Activated CD4-positive, alpha-beta memory T cell treated with anti-CD3 and anti-CD28 coated beads for 36 hours (primary cell): ENCODE results near the gene SNAI3. TPM values are rescaled to one million over a fixed set of nuclear protein-coding genes. Genes with fewer than 3 reads are reported as not detected.
A peak's percentile ranks its signal among the peaks of the same experiment; 100 is the strongest.
"Not testable (repeated sequence)": the region's sequence is repeated elsewhere in the genome, so short reads cannot be mapped to it uniquely, and the experiment has no call there.

Source experiments
- CTCF ChIA-PET: fragments of 350-600 bp; sonication (Branson Sonifier 250); formaldehyde crosslinking; loops from one replicate; lab custom pipeline; 2021; ENCODE audit warnings: antibody characterized with exemption, inconsistent platforms; lab: Charles Lee
- POLR2A ChIA-PET: fragments of 350-600 bp; sonication (Branson Sonifier 250); formaldehyde crosslinking; loops from one replicate; lab custom pipeline; 2021; ENCODE audit warnings: antibody characterized with exemption; lab: Charles Lee
- DNase-seq: peaks from one replicate; pipeline ENCODE4 v3.0.0-alpha.2; 2020
- H3K27ac Mint-ChIP-seq: one replicate; pipeline ENCODE4 v1.8.0; 2021; ENCODE audit warnings: mixed read lengths
- H3K27me3 Mint-ChIP-seq: one replicate; pipeline ENCODE4 v1.8.0; 2021; ENCODE audit warnings: mixed read lengths
- H3K36me3 Mint-ChIP-seq: one replicate; pipeline ENCODE4 v1.8.0; 2021; ENCODE audit warnings: mixed read lengths
- H3K4me1 Mint-ChIP-seq: one replicate; pipeline ENCODE4 v1.8.0; 2021; ENCODE audit warnings: low read depth, mixed read lengths
- H3K4me3 Mint-ChIP-seq: one replicate; pipeline ENCODE4 v1.8.0; 2021; ENCODE audit warnings: mild to moderate bottlenecking, mixed read lengths
- H3K9me3 Mint-ChIP-seq: one replicate; pipeline ENCODE4 v1.8.0; 2021; ENCODE audit warnings: mixed read lengths
- intact Hi-C: fragments of 100-400 bp; cut with micrococcal nuclease; formaldehyde crosslinking; loops from one replicate; pipeline ENCODE4 v1.15.1; 2023
- total RNA-seq, 2 experiments: library from RNA; stranded (reverse); gene quantifications; one replicate each; pipeline ENCODE4 v1.2.3, GENCODE V29; 2021

The SNAI3 gene
- total RNA-seq, 2 experiments from 2014 or later, result 5.5 to 5.8 TPM

- H3K27me3 Mint-ChIP-seq, result no peaks in the 10 kb centered on the region
- H3K36me3 Mint-ChIP-seq, result peaks cover 3% of the 10 kb centered on the region
- H3K27ac Mint-ChIP-seq, result no peak overlapping the region
- no peak overlapping the region for H3K4me3 Mint-ChIP-seq
- ChIA-PET CTCF (no interaction called here), POLR2A (no interaction called here)
- H3K9me3 Mint-ChIP-seq, result no peaks in the 10 kb centered on the region
- DNase-seq, result no peak
- intact Hi-C loops, result no loop called here
- no peaks in the 10 kb centered on the region for H3K4me1 Mint-ChIP-seq
Observed at GRCh38 chr16:88673716-88674379, 12.5 kb downstream of the SNAI3 start.

- no peak overlapping the region for H3K27ac Mint-ChIP-seq
- no peaks in the 10 kb centered on the region for H3K9me3 Mint-ChIP-seq
- ChIA-PET CTCF (interaction anchor here (0.7 to 1.4 kb wide), 3 partner anchors 7 to 65 kb away, joined by 3 read pairs; no protein-coding TSS in a partner anchor), POLR2A (no interaction called here)
- no peak for DNase-seq
- H3K4me1 Mint-ChIP-seq, result no peaks in the 10 kb centered on the region
- H3K27me3 Mint-ChIP-seq, result no peaks in the 10 kb centered on the region
- peaks cover 5% of the 10 kb centered on the region for H3K36me3 Mint-ChIP-seq
- intact Hi-C loops, result no loop called here
- H3K4me3 Mint-ChIP-seq, result no peak overlapping the region
Observed at GRCh38 chr16:88672776-88673175, 13.5 kb downstream of the SNAI3 start.

GRCh38 chr16:88671806-88672205, 14.5 kb downstream of the SNAI3 start:
- Mint-ChIP-seq H3K27ac (no peak overlapping the region), H3K9me3 (no peaks in the 10 kb centered on the region), H3K27me3 (no peaks in the 10 kb centered on the region), H3K36me3 (peaks cover 6% of the 10 kb centered on the region), H3K4me3 (no peak overlapping the region), H3K4me1 (no peaks in the 10 kb centered on the region)
- CTCF ChIA-PET, result interaction anchor here (0.9 to 1.4 kb wide), 2 partner anchors 8 to 66 kb away, joined by 3 read pairs; no protein-coding TSS in a partner anchor
- POLR2A ChIA-PET, result no interaction called here
- DNase-seq, result no peak
- intact Hi-C loops, result no loop called here

GRCh38 chr16:88669980-88670379, 16.3 kb downstream of the SNAI3 start:
- Mint-ChIP-seq H3K4me1 (peaks cover 2% of the 10 kb centered on the region), H3K27ac (no peak overlapping the region), H3K4me3 (no peak overlapping the region), H3K27me3 (no peaks in the 10 kb centered on the region), H3K9me3 (no peaks in the 10 kb centered on the region), H3K36me3 (peaks cover 6% of the 10 kb centered on the region)
- intact Hi-C loops, result no loop called here
- ChIA-PET POLR2A (interaction anchor here (0.7 kb wide), 1 partner anchor 355 kb away, joined by 3 read pairs; no protein-coding TSS in a partner anchor), CTCF (interaction anchor here (1.2 kb wide), 1 partner anchor 11 kb away, joined by 4 read pairs; no protein-coding TSS in a partner anchor)
- DNase-seq, result no peak

GRCh38 chr16:88669493-88669892, 16.8 kb downstream of the SNAI3 start:
- H3K27me3 Mint-ChIP-seq, H3K4me3 Mint-ChIP-seq, H3K4me1 Mint-ChIP-seq, DNase-seq, H3K27ac Mint-ChIP-seq, H3K36me3 Mint-ChIP-seq, POLR2A ChIA-PET, intact Hi-C loops, H3K9me3 Mint-ChIP-seq: not testable (repeated sequence)
- CTCF ChIA-PET, result interaction anchor here (1.2 kb wide), 1 partner anchor 11 kb away, joined by 4 read pairs; no protein-coding TSS in a partner anchor

GRCh38 chr16:88667461-88667860, 18.8 kb downstream of the SNAI3 start:
- intact Hi-C loops, result no loop called here
- ChIA-PET CTCF (no interaction called here), POLR2A (no interaction called here)
- Mint-ChIP-seq H3K27me3 (no peaks in the 10 kb centered on the region), H3K27ac (no peak overlapping the region), H3K4me1 (peaks cover 6% of the 10 kb centered on the region), H3K4me3 (no peak overlapping the region), H3K36me3 (peaks cover 4% of the 10 kb centered on the region), H3K9me3 (no peaks in the 10 kb centered on the region)
- no peak for DNase-seq

GRCh38 chr16:88665570-88665969, 20.7 kb downstream of the SNAI3 start:
- no peak overlapping the region for H3K4me3 Mint-ChIP-seq
- DNase-seq, result no peak
- peaks cover 17% of the 10 kb centered on the region for H3K4me1 Mint-ChIP-seq
- intact Hi-C loops, result no loop called here
- H3K36me3 Mint-ChIP-seq, result peaks cover 4% of the 10 kb centered on the region
- CTCF ChIA-PET, result interaction anchor here (1.0 to 1.4 kb wide), 4 partner anchors 16 to 32 kb away, joined by 3 to 4 read pairs (median 4); partner anchors contain the start of gene SNAI3
- H3K9me3 Mint-ChIP-seq, result no peaks in the 10 kb centered on the region
- POLR2A ChIA-PET, result interaction anchor here (1.3 kb wide), 1 partner anchor 21 kb away, joined by 4 read pairs; the partner anchor contains the start of gene SNAI3
- no peak overlapping the region for H3K27ac Mint-ChIP-seq
- H3K27me3 Mint-ChIP-seq, result no peaks in the 10 kb centered on the region

GRCh38 chr16:88665148-88665547, 21.2 kb downstream of the SNAI3 start:
- intact Hi-C loops, result no loop called here
- Mint-ChIP-seq H3K4me3 (peak overlapping the region; percentile 47), H3K27ac (no peak overlapping the region), H3K36me3 (peaks cover 4% of the 10 kb centered on the region), H3K9me3 (no peaks in the 10 kb centered on the region), H3K27me3 (no peaks in the 10 kb centered on the region), H3K4me1 (peaks cover 17% of the 10 kb centered on the region)
- DNase-seq, result no peak
- ChIA-PET POLR2A (interaction anchor here (1.3 kb wide), 1 partner anchor 22 kb away, joined by 4 read pairs; the partner anchor contains the start of gene SNAI3), CTCF (interaction anchor here (1.0 to 1.4 kb wide), 4 partner anchors 16 to 32 kb away, joined by 3 to 4 read pairs (median 4); partner anchors contain the start of gene SNAI3)

GRCh38 chr16:88662843-88663606, 23.3 kb downstream of the SNAI3 start, which contains the start of gene MVD:
MVD (minus strand) TSS chr16:88663091; CDS start chr16:88663080, 11 bp downstream.
- H3K27ac Mint-ChIP-seq, result peak within 1 kb of the TSS; percentile 86
- peaks cover 17% of the 10 kb centered on the region for H3K4me1 Mint-ChIP-seq
- peak within 1 kb of the TSS; percentile 91 for H3K4me3 Mint-ChIP-seq
- CTCF ChIA-PET, result interaction anchor here (1.0 kb wide), 1 partner anchor 43 kb away, joined by 3 read pairs; no protein-coding TSS in a partner anchor
- H3K9me3 Mint-ChIP-seq, result no peaks in the 10 kb centered on the region
- POLR2A ChIA-PET, result interaction anchor here (1.0 to 3.2 kb wide), 3 partner anchors 24 to 92 kb away, joined by 4 to 9 read pairs (median 5); partner anchors contain the start of gene ZC3H18
- H3K27me3 Mint-ChIP-seq, result no peaks in the 10 kb centered on the region
- intact Hi-C loops, result loop anchor here (1.0 kb wide), 3 partner anchors 12 to 93 kb away; partner anchors contain the start of genes CYBA, SNAI3 and ZC3H18
- DNase-seq, result peak; percentile 98
- H3K36me3 Mint-ChIP-seq, result peaks cover 4% of the 10 kb centered on the region

GRCh38 chr16:88662222-88662842, 24.0 kb downstream of the SNAI3 start:
- CTCF ChIA-PET, result no interaction called here
- H3K4me3 Mint-ChIP-seq, result peak overlapping the region; percentile 91
- H3K36me3 Mint-ChIP-seq, result peaks cover 2% of the 10 kb centered on the region
- no peaks in the 10 kb centered on the region for H3K27me3 Mint-ChIP-seq
- no peaks in the 10 kb centered on the region for H3K9me3 Mint-ChIP-seq
- peaks cover 17% of the 10 kb centered on the region for H3K4me1 Mint-ChIP-seq
- POLR2A ChIA-PET, result interaction anchor here (1.0 to 3.2 kb wide), 3 partner anchors 25 to 92 kb away, joined by 4 to 9 read pairs (median 5); partner anchors contain the start of gene ZC3H18
- intact Hi-C loops, result no loop called here
- H3K27ac Mint-ChIP-seq, result peak overlapping the region; percentile 83
- DNase-seq, result peak; percentile 45

GRCh38 chr16:88661468-88661867, 24.8 kb downstream of the SNAI3 start:
- H3K9me3 Mint-ChIP-seq, result no peaks in the 10 kb centered on the region
- H3K4me1 Mint-ChIP-seq, result peaks cover 17% of the 10 kb centered on the region
- H3K4me3 Mint-ChIP-seq, result peak overlapping the region; percentile 25
- no peak overlapping the region for H3K27ac Mint-ChIP-seq
- ChIA-PET CTCF (no interaction called here), POLR2A (interaction anchor here (3.2 kb wide), 1 partner anchor 40 kb away, joined by 9 read pairs; no protein-coding TSS in a partner anchor)
- no peaks in the 10 kb centered on the region for H3K27me3 Mint-ChIP-seq
- intact Hi-C loops, result no loop called here
- peaks cover 4% of the 10 kb centered on the region for H3K36me3 Mint-ChIP-seq
- DNase-seq, result no peak
